MM.1S (cell line): ENCODE data around the gene KCTD7.

Experiments
- CTCF ChIP-seq: fragments of 300-600 bp; sonication (generic); IDR thresholded peaks from 2 replicates; pipeline ENCODE4 v1.5.1; 2016; ENCODE audit warnings: antibody characterized with exemption, low read length, mixed read lengths
- EZH2 ChIP-seq: fragments of 300-600 bp; sonication (generic); optimal IDR thresholded peaks from 2 replicates; pipeline ENCODE3; 2017; ENCODE audit warnings: low read depth, mild to moderate bottlenecking, antibody characterized with exemption, low read length, mixed read lengths
- EZH2phosphoT487 ChIP-seq: fragments of 300-600 bp; sonication (generic); IDR thresholded peaks from 2 replicates; pipeline ENCODE4 v1.6.1; 2018; ENCODE audit warnings: antibody characterized with exemption, low read length

- TF ChIP-seq CTCF: no peak
- TF ChIP-seq EZH2phosphoT487: no peak
- no peak for TF ChIP-seq EZH2
These were observed 12.3 kb downstream of the KCTD7 start for GRCh38 chr7:66640802-66641525.
